ENCODE measurements around the gene ADRA2A.

Gene ADRA2A

DNA sequence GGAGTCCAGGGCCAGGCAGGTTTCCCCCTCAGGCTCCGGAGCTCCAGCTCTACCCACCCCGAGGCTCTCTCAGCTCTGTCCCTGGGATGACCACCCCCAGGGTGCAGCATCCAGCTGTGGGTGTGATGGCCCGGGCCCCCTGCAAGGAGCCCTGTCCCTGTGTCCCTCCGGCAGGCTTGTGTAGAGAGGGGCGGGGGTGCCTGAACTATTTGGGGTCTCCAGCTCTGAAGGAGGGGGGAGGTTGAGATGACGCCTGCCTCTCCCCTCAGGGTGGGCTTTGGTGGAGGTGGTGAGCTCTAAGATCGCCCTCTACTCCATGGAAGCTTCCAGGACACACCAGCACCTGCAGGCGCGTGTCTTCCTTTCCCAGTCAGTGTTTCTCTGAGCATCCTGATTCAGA lies 39.4 kb downstream of the ADRA2A start:
- Histone ChIP-seq H3K9me3 (ENCODE audit: control extremely low read depth in 1 of 5, control insufficient read depth in 4 of 5, insufficient read depth in 2 of 5, low read depth in 1 of 5, low read length in 4 of 5) (peaks cover 0 to 3% (median 0%) of the 10 kb centered on the region in 5 experiments), H3K36me3 (ENCODE audit: control insufficient read depth in 4 of 4, insufficient read depth in 4 of 4, low read length in 3 of 4) (no peaks in the 10 kb centered on the region), H3K4me3 (ENCODE audit: control insufficient read depth in 1 of 7, extremely low read depth in 1 of 7, insufficient read depth in 4 of 7, low read depth in 2 of 7, low read length in 6 of 7) (peak overlapping the region in 1 of 7 experiments; percentile 26), H3K4me1 (ENCODE audit: control extremely low read depth in 1 of 4, control insufficient read depth in 4 of 4, insufficient read depth in 4 of 4, low read length in 3 of 4) (peaks cover 0 to 58% (median 24%) of the 10 kb centered on the region in 4 experiments), H3K27me3 (replicated peaks in 2 of 5; ENCODE audit: control insufficient read depth in 4 of 5, insufficient read depth in 5 of 5, low read length in 4 of 5) (no peaks in the 10 kb centered on the region), H3K27ac (ENCODE audit: insufficient read depth in 1 of 2, low read depth in 1 of 2, low read length in 2 of 2, poor library complexity in 1 of 2, severe bottlenecking in 2 of 2) (no peak overlapping the region)
- DNase-seq = no peak
- POLR2A ChIA-PET = interaction anchor here (0.7 kb wide), 1 partner anchor 101 kb away, joined by 3 read pairs; no protein-coding TSS in a partner anchor
- WGBS (ENCODE audit: insufficient coverage) = 100% methylated on average over 8 of the region's 9 CpGs
- CTCF ChIA-PET = interaction anchor here (0.8 kb wide), 1 partner anchor 40 kb away, joined by 3 read pairs; the partner anchor contains the start of gene ADRA2A

DNA sequence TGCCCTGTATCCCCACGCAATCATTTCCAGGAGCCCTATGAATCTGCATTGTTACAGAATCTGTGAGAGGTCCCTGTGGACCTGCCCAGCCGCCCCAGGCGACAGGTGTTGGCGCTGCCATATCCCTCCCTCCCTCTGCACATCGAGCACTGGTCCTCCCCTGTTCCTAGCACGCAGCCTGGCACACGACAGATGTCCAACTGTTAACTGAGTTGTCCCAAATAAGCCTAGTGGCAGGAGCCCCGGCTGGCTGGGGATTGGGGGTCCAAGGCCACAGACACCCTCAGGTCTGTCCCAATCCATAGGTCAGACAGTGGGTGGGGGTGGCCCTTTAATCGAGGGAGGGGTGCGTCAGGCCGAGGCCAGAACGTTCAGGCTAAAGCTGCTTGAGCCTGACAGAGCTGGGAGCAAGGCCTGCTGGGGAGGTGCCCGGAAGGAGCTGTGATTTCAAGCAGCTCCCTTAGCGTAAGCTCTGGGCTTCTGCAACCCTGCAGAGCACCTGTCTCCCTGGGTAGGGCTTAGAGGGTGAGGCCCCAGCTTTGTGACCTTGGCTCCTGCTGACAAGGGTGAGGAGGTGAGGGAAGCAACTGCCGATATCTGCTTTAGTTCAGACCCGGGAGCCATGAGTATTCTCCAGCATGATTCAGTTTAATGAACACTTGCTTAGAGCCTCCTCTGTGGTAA lies 40.1 kb downstream of the ADRA2A start:
- CTCF ChIA-PET = no interaction called here
- no peak for DNase-seq
- Histone ChIP-seq H3K27ac (ENCODE audit: insufficient read depth in 1 of 2, low read depth in 1 of 2, low read length in 2 of 2, poor library complexity in 1 of 2, severe bottlenecking in 2 of 2) (no peak overlapping the region), H3K4me1 (ENCODE audit: control extremely low read depth in 1 of 4, control insufficient read depth in 4 of 4, insufficient read depth in 4 of 4, low read length in 3 of 4) (peaks cover 0 to 58% (median 24%) of the 10 kb centered on the region in 4 experiments), H3K9me3 (ENCODE audit: control extremely low read depth in 1 of 5, control insufficient read depth in 4 of 5, insufficient read depth in 2 of 5, low read depth in 1 of 5, low read length in 4 of 5) (peaks cover 0 to 3% (median 0%) of the 10 kb centered on the region in 5 experiments), H3K27me3 (replicated peaks in 2 of 5; ENCODE audit: control insufficient read depth in 4 of 5, insufficient read depth in 5 of 5, low read length in 4 of 5) (no peaks in the 10 kb centered on the region), H3K36me3 (ENCODE audit: control insufficient read depth in 4 of 4, insufficient read depth in 4 of 4, low read length in 3 of 4) (no peaks in the 10 kb centered on the region), H3K4me3 (ENCODE audit: control insufficient read depth in 1 of 7, extremely low read depth in 1 of 7, insufficient read depth in 4 of 7, low read depth in 2 of 7, low read length in 6 of 7) (no peak overlapping the region)
- 81% methylated on average over 8 of the region's 16 CpGs for WGBS (ENCODE audit: insufficient coverage)
- POLR2A ChIA-PET = no interaction called here

DNA sequence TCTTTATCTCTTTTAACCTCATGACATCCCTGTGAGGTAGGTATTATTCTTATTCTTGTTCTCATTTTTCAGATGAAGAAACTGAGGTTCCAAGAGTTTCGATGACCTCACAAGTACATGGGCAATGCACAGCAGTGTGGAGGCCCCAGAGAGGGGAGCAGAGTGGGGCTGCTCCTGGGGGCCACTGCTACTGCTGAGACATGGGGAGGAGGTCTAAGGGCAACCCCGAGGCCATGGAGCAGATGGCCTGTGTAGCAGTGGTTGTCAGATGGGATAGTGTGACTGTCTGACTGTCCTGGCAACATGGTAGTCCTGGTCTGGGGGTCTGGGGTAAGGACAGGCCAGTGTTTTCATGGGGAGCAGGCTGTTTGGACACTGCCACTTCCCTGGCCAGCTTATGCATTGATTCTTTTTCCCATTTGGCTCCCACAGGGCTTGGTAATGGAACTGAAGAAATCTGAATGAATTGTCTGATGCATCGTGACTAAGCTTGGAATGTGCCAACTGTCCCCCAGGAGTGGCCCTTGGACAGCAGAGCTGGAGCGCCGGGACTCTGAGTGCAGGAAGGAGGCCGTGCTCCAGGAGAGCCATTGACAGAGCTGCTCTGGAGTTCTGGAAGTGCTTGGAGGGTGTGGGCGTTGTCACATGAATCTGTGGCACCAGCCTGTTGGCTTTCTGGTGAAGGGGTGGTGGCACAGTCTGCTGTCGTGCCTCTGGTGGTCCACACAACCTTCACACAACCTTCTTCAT lies 40.9 kb downstream of the ADRA2A start:
- ChIA-PET POLR2A (no interaction called here), CTCF (interaction anchor here (1.4 kb wide), 1 partner anchor 10 kb away, joined by 4 read pairs; no protein-coding TSS in a partner anchor)
- Histone ChIP-seq H3K4me3 (ENCODE audit: control insufficient read depth in 1 of 7, extremely low read depth in 1 of 7, insufficient read depth in 4 of 7, low read depth in 2 of 7, low read length in 6 of 7) (no peak overlapping the region), H3K27me3 (replicated peaks in 2 of 5; ENCODE audit: control insufficient read depth in 4 of 5, insufficient read depth in 5 of 5, low read length in 4 of 5) (no peaks in the 10 kb centered on the region), H3K27ac (ENCODE audit: insufficient read depth in 1 of 2, low read depth in 1 of 2, low read length in 2 of 2, poor library complexity in 1 of 2, severe bottlenecking in 2 of 2) (no peak overlapping the region), H3K9me3 (ENCODE audit: control extremely low read depth in 1 of 5, control insufficient read depth in 4 of 5, insufficient read depth in 2 of 5, low read depth in 1 of 5, low read length in 4 of 5) (peaks cover 0 to 3% (median 0%) of the 10 kb centered on the region in 5 experiments), H3K4me1 (ENCODE audit: control extremely low read depth in 1 of 4, control insufficient read depth in 4 of 4, insufficient read depth in 4 of 4, low read length in 3 of 4) (peaks cover 0 to 52% (median 24%) of the 10 kb centered on the region in 4 experiments), H3K36me3 (ENCODE audit: control insufficient read depth in 4 of 4, insufficient read depth in 4 of 4, low read length in 3 of 4) (no peaks in the 10 kb centered on the region)
- WGBS (ENCODE audit: insufficient coverage) = 95% methylated on average over 7 of the region's 8 CpGs
- DNase-seq = no peak

DNA sequence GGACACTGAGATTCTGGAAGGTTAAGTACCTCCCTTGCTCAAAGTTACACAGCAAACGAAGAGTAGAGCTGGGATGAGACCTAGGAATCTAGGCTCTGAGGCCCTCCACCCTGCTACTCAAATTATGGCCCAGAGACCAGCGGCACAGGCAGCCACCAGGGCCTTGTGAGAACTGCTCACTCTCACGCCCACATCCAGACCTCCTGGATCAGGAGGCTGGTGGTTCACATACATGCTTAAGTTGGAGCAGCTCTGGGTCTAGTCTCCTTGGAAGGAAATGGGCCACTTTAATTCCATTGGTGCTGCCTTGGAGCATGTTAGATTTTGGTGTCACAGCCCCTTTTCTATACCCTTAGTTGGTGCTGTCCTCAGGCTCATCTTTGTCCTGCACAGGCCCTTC lies 41.9 kb downstream of the ADRA2A start:
- 96% methylated on average over 3 of the region's 3 CpGs for whole genome bisulfite sequencing (ENCODE audit: insufficient coverage)
- CTCF ChIA-PET = interaction anchor here (1.4 kb wide), 1 partner anchor 8 kb away, joined by 4 read pairs; no protein-coding TSS in a partner anchor
- no peak for DNase-seq
- Histone ChIP-seq H3K4me1 (ENCODE audit: control extremely low read depth in 1 of 4, control insufficient read depth in 4 of 4, insufficient read depth in 4 of 4, low read length in 3 of 4) (peaks cover 0 to 43% (median 20%) of the 10 kb centered on the region in 4 experiments), H3K4me3 (ENCODE audit: control insufficient read depth in 1 of 7, extremely low read depth in 1 of 7, insufficient read depth in 4 of 7, low read depth in 2 of 7, low read length in 6 of 7) (no peak overlapping the region), H3K36me3 (ENCODE audit: control insufficient read depth in 4 of 4, insufficient read depth in 4 of 4, low read length in 3 of 4) (no peaks in the 10 kb centered on the region), H3K27me3 (replicated peaks in 2 of 5; ENCODE audit: control insufficient read depth in 4 of 5, insufficient read depth in 5 of 5, low read length in 4 of 5) (no peaks in the 10 kb centered on the region), H3K9me3 (ENCODE audit: control extremely low read depth in 1 of 5, control insufficient read depth in 4 of 5, insufficient read depth in 2 of 5, low read depth in 1 of 5, low read length in 4 of 5) (peaks cover 0 to 3% (median 0%) of the 10 kb centered on the region in 5 experiments), H3K27ac (ENCODE audit: insufficient read depth in 1 of 2, low read depth in 1 of 2, low read length in 2 of 2, poor library complexity in 1 of 2, severe bottlenecking in 2 of 2) (no peak overlapping the region)
- POLR2A ChIA-PET = no interaction called here

DNA sequence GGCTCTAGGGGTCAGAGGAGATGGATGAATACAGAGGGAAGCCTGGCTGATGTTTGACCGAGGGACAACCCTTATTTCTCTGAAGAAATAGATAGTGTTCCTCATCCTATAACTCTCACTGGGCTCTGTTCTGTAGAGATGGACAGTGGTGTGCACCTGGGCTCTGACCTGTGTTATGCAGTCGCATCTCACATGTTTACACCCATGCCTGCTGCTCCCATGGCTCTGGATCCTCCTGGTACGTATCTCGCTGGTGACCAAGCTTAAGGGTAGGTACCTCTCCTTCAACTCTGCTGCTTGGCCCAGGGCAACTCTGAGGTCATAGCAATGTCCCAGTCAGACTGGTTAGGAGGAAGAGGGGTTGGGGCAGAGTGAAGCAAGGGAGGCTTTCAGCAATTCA lies 42.8 kb downstream of the ADRA2A start:
- Histone ChIP-seq H3K9me3 (ENCODE audit: control extremely low read depth in 1 of 5, control insufficient read depth in 4 of 5, insufficient read depth in 2 of 5, low read depth in 1 of 5, low read length in 4 of 5) (peaks cover 0 to 3% (median 0%) of the 10 kb centered on the region in 5 experiments), H3K4me3 (ENCODE audit: control insufficient read depth in 1 of 7, extremely low read depth in 1 of 7, insufficient read depth in 4 of 7, low read depth in 2 of 7, low read length in 6 of 7) (no peak overlapping the region), H3K27me3 (replicated peaks in 2 of 5; ENCODE audit: control insufficient read depth in 4 of 5, insufficient read depth in 5 of 5, low read length in 4 of 5) (no peaks in the 10 kb centered on the region), H3K36me3 (ENCODE audit: control insufficient read depth in 4 of 4, insufficient read depth in 4 of 4, low read length in 3 of 4) (no peaks in the 10 kb centered on the region), H3K27ac (ENCODE audit: insufficient read depth in 1 of 2, low read depth in 1 of 2, low read length in 2 of 2, poor library complexity in 1 of 2, severe bottlenecking in 2 of 2) (no peak overlapping the region), H3K4me1 (ENCODE audit: control extremely low read depth in 1 of 4, control insufficient read depth in 4 of 4, insufficient read depth in 4 of 4, low read length in 3 of 4) (peaks cover 0 to 34% (median 11%) of the 10 kb centered on the region in 4 experiments)
- no peak for DNase-seq
- ChIA-PET CTCF (interaction anchor here (0.9 kb wide), 1 partner anchor 43 kb away, joined by 3 read pairs; the partner anchor contains the start of gene ADRA2A), POLR2A (no interaction called here)
- WGBS (ENCODE audit: insufficient coverage) = 97% methylated on average over 4 of the region's 4 CpGs

DNA sequence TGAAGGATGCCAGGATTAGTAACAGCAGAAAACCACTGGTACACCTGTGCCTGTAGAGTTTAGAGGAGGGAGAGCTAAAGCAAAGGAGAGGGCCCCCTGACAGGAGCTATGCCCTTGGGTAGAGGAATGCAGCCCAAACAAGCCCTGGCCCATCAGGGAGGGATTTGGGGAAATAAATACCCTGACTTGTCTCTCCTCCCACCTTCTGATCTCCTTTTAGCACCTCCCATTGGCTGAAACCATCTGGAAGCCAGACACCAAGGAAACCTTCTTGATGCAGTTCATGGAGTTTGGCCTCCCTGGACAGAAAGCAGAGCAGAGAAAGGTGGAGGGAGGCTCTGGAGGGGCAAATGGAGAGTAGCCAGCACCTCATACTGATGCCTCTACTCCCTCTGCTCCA lies 45.3 kb downstream of the ADRA2A start:
- POLR2A ChIA-PET = no interaction called here

DNA sequence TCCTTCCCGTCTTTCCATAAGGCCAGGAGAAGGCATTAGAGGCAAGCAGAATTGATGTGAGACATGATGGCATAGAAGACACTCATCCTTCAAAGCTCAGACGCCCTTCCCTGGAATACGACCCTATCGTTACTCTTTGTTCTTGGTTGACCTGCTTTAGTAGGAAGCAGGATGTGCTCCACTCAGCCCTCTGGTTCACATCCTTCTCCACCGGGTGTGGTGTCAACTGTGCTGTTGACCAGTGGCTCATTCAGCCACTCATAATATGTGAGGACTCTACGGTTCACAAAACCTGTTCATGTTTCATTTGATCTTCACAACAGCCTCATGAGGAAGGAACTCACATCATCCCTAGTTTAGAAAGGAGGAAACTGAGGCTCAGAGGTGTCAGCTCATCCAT lies 47.1 kb downstream of the ADRA2A start:
- no peaks in the 10 kb centered on the region for H3K27me3 ChIP-seq (replicated peaks in 2 of 5; ENCODE audit: control insufficient read depth in 4 of 5, insufficient read depth in 5 of 5, low read length in 4 of 5)
- ChIA-PET CTCF (interaction anchor here (1.2 kb wide), 1 partner anchor 50 kb away, joined by 3 read pairs; no protein-coding TSS in a partner anchor), POLR2A (no interaction called here)
- peaks cover 0 to 3% (median 0%) of the 10 kb centered on the region in 5 experiments for H3K9me3 ChIP-seq (ENCODE audit: control extremely low read depth in 1 of 5, control insufficient read depth in 4 of 5, insufficient read depth in 2 of 5, low read depth in 1 of 5, low read length in 4 of 5)
- no peaks in the 10 kb centered on the region for H3K36me3 ChIP-seq (ENCODE audit: control insufficient read depth in 4 of 4, insufficient read depth in 4 of 4, low read length in 3 of 4)
- no peak overlapping the region for H3K27ac ChIP-seq (ENCODE audit: insufficient read depth in 1 of 2, low read depth in 1 of 2, low read length in 2 of 2, poor library complexity in 1 of 2, severe bottlenecking in 2 of 2)
- DNase-seq = no peak
- 95% methylated on average over 6 of the region's 6 CpGs for WGBS (ENCODE audit: insufficient coverage)
- peaks cover 0 to 22% (median 3%) of the 10 kb centered on the region in 4 experiments for H3K4me1 ChIP-seq (ENCODE audit: control extremely low read depth in 1 of 4, control insufficient read depth in 4 of 4, insufficient read depth in 4 of 4, low read length in 3 of 4)
- no peak overlapping the region for H3K4me3 ChIP-seq (ENCODE audit: control insufficient read depth in 1 of 7, extremely low read depth in 1 of 7, insufficient read depth in 4 of 7, low read depth in 2 of 7, low read length in 6 of 7)

More for the DNA sequence above, 45.3 kb downstream of the ADRA2A start:
- Histone ChIP-seq H3K27ac (ENCODE audit: insufficient read depth in 1 of 2, low read depth in 1 of 2, low read length in 2 of 2, poor library complexity in 1 of 2, severe bottlenecking in 2 of 2) (no peak overlapping the region), H3K9me3 (ENCODE audit: control extremely low read depth in 1 of 5, control insufficient read depth in 4 of 5, insufficient read depth in 2 of 5, low read depth in 1 of 5, low read length in 4 of 5) (peaks cover 0 to 3% (median 0%) of the 10 kb centered on the region in 5 experiments), H3K4me3 (ENCODE audit: control insufficient read depth in 1 of 7, extremely low read depth in 1 of 7, insufficient read depth in 4 of 7, low read depth in 2 of 7, low read length in 6 of 7) (no peak overlapping the region), H3K4me1 (ENCODE audit: control extremely low read depth in 1 of 4, control insufficient read depth in 4 of 4, insufficient read depth in 4 of 4, low read length in 3 of 4) (peaks cover 0 to 16% (median 0%) of the 10 kb centered on the region in 4 experiments), H3K27me3 (replicated peaks in 2 of 5; ENCODE audit: control insufficient read depth in 4 of 5, insufficient read depth in 5 of 5, low read length in 4 of 5) (no peaks in the 10 kb centered on the region), H3K36me3 (ENCODE audit: control insufficient read depth in 4 of 4, insufficient read depth in 4 of 4, low read length in 3 of 4) (no peaks in the 10 kb centered on the region)
- no peak for DNase-seq
- CTCF ChIA-PET = no interaction called here

All from common myeloid progenitor, CD34-positive (primary cell).